GM19395 (cell line): ENCODE data around the gene IGDCC3.
"Not testable (repeated sequence)": the region's sequence is repeated elsewhere in the genome, so short reads cannot be mapped to it uniquely, and the experiment has no call there.

ENCODE experiments used
- ATAC-seq: cut with Tn5 transposase; IDR thresholded peaks from one replicate; pipeline ENCODE4 v1.9.1; 2021; ENCODE audit warnings: mild to moderate bottlenecking, moderate library complexity; ENCODE audit not compliant: unreplicated experiment

Gene IGDCC3

GRCh38 chr15:65371976-65372786 lies 5.6 kb downstream of the IGDCC3 start:
- ATAC-seq, result no peak

GRCh38 chr15:65370885-65371284 lies 6.9 kb downstream of the IGDCC3 start:
- no peak for ATAC-seq

- ATAC-seq, result no peak
These were observed 8.2 kb downstream of the IGDCC3 start for GRCh38 chr15:65369651-65370050.

- no peak for ATAC-seq
These were observed 8.6 kb downstream of the IGDCC3 start for GRCh38 chr15:65369212-65369547.

- ATAC-seq, result no peak
These were observed 9.2 kb downstream of the IGDCC3 start for GRCh38 chr15:65368302-65369211.

- ATAC-seq, result no peak
These were observed 11.5 kb downstream of the IGDCC3 start for GRCh38 chr15:65366122-65366892.

GRCh38 chr15:65365229-65365628 lies 12.6 kb downstream of the IGDCC3 start:
- no peak for ATAC-seq

GRCh38 chr15:65363766-65364165 lies 14.0 kb downstream of the IGDCC3 start:
- no peak for ATAC-seq

GRCh38 chr15:65363306-65363705 lies 14.5 kb downstream of the IGDCC3 start:
- ATAC-seq, result no peak

GRCh38 chr15:65362491-65362890 lies 15.3 kb downstream of the IGDCC3 start:
- no peak for ATAC-seq

GRCh38 chr15:65361708-65362459 lies 15.9 kb downstream of the IGDCC3 start:
- no peak for ATAC-seq

- no peak for ATAC-seq
These were observed 17.3 kb downstream of the IGDCC3 start for GRCh38 chr15:65360506-65360905.

GRCh38 chr15:65355988-65356353 lies 21.8 kb downstream of the IGDCC3 start:
- ATAC-seq, result no peak

GRCh38 chr15:65355173-65355987 lies 22.4 kb downstream of the IGDCC3 start:
- no peak for ATAC-seq

GRCh38 chr15:65354835-65355172 lies 23.0 kb downstream of the IGDCC3 start:
- ATAC-seq, result no peak

- not testable (repeated sequence) for ATAC-seq
These were observed 25.8 kb downstream of the IGDCC3 start for GRCh38 chr15:65351972-65352371.

GRCh38 chr15:65349338-65349737 lies 28.5 kb downstream of the IGDCC3 start:
- no peak for ATAC-seq

- not testable (repeated sequence) for ATAC-seq
These were observed 30.0 kb downstream of the IGDCC3 start for GRCh38 chr15:65347756-65348155.

GRCh38 chr15:65346856-65347598 lies 30.8 kb downstream of the IGDCC3 start:
- no peak for ATAC-seq
